ENCODE measurements around the gene RNF186.
"Not testable (repeated sequence)": the region's sequence is repeated elsewhere in the genome, so short reads cannot be mapped to it uniquely, and the experiment has no call there.

Gene RNF186, protein sequence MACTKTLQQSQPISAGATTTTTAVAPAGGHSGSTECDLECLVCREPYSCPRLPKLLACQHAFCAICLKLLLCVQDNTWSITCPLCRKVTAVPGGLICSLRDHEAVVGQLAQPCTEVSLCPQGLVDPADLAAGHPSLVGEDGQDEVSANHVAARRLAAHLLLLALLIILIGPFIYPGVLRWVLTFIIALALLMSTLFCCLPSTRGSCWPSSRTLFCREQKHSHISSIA

DNA sequence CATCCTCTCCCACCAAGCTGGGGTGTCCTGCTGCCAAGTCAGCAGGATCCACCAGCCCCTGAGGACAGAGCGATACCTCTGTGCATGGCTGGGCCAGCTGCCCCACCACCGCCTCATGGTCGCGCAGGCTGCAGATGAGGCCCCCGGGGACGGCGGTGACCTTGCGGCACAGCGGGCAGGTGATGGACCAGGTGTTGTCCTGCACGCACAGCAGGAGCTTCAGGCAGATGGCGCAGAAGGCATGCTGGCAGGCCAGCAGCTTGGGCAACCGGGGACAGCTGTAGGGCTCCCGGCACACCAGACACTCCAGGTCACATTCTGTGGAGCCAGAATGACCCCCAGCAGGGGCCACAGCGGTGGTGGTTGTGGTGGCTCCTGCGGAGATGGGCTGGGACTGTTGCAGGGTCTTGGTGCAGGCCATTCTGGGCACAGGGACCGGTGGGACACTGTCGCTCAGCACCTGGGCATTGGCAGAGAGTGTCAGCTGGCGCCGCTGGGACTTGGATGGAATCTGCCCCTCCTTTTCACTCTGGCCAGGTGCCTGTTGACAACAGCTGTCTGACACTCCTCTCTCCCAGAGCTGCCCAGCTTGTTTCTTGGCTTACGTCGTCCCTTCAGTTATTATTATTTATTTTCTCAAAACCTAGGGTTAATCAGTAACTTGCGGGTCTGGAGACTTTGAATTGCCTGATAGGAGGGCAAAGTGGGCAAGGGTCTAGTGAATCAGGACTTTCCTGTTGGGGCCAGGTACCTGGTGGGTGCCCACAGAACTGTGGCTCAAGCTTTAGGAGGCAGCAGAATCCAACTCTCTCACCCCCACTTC lies at the start of gene RNF186:
RNF186 (minus strand) TSS at position 603 of the 823 bp plus-strand sequence; CDS start at position 421, 182 bp downstream.
- DNase-seq, result no peak

DNA sequence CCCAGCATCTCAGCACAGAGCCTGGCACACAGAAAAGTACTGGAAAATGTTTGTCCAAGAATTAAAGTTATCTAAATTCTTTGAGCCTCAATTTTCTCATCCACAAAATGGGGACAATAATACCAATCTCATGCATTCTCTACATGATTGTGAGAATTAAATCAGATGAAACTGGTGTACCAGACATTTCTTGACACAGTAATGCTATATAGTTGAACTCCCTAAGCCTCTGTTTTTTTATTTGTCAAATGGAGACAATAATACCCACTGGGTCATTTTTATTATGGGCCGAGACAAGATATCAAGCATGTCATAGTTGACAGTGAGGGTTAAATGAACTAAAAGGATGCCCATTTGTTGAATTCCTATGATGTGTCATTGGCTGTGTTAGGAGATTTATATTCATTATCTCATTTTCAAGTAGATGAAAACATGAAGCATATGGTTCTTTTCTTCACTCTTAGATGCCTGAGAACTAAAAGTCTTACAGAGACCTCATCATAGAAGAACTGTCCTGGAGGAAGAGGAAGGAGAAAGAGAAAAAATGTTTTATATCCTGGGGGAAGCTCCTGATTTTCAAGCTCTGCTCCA lies 49.6 kb upstream of the RNF186 start:
- DNase-seq, result no peak

DNA sequence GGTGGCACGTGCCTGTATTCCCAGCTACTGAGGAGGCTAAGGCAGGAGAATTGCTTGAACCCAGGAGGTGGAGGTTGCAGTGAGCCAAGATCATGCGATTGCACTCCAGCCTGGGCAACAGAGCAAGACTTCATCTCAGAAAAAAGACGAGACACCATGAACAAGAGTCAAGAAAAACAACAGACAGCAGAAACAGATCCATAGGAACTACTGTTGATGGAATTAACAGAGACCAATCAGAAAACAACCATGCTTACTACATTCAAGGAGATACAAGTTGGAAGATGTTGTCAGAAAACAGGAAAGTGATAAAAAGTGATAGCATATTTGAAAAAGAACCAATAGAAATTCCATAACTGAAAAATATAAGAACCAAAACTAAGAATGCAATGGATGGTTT lies 47.9 kb upstream of the RNF186 start:
- DNase-seq, result no peak

DNA sequence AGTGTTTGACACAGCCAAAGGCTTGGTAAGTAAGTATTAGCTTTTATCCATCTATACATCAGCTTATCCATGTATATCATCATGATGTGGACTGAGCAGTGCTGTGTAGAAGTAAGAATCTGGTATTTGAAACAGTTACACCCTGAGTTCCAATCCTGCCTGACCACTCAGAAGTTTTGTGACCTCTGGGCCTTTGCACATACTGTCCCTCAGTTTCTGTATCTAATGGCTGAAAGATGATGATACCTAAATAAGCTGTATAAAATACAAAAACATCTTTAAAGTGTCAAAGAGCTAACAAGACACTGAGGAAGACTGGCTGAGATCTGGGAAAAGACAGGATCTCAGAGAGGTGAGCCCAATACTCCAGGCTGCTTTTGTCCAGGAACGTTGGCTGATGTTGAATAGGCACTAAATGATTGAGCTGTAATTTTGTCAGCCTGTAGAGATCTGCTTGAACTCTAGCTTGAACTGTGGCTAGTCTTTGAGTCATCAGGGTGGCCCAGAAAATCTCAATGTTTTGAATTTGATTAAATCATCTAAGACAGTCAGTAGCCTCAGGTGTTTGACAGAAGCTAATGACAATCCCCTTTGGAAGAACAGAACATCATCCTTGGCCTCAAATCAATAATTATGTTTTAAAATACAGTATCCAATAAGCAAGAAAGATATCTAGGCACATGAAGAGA lies 46.9 kb upstream of the RNF186 start:
- DNase-seq, result no peak

DNA sequence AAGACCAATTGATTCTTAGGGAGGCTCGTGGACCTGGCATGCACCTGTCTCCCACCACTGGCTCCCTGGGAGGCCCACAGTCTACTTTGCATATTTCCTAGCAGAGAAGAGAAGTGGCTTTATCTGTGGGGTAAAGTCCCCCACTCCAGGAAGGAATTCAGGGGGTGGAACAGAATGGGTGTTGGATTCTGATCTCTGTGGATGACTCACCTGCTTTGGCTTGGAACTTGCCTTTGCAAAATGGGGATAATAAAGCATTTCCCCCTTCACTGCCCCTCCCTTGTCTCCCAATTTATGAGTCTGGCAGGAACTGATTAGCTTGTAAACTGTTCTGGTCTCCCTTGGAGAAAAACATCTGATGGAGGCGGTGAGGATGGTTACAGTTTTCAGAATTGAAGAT lies 46.0 kb upstream of the RNF186 start:
- DNase-seq, result no peak

DNA sequence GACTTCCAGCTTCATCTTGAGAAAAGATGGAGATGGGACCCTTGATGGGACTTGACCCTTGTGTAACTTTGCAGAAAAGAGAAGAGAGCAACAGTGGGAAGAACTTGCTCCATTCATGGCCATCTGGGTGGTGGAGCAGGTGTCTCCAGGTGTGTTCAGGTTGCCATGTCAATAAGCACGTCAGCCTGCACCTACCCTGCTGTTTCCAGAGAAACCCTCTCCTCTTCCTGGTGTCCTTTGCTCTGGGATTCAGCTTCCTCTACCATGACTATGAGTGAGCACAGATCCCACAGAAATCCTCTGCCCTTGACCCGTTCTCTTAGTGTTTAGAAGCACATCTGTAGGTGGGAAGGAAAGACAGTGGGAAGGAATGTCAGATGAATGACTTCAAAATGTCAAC lies 45.3 kb upstream of the RNF186 start:
- no peak for DNase-seq

DNA sequence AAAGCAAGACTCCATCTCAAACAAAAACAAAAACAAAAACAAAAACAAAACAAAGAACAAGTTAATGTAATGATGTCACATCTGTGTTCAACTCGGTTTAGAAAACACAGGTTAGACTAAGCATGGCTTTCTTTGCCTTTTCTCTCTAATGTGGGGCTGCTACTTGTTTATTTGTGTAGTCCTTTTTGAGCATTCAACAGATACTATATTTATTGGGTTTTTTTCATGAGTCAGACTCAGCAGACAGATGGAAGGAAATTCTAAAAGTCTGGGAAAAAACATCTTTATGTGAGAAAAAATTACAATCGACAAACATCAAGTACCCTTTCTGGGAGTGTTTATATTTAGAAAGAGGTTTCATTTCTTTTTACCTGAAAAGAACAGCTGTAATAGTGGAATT lies 44.8 kb upstream of the RNF186 start:
- DNase-seq, result no peak

DNA sequence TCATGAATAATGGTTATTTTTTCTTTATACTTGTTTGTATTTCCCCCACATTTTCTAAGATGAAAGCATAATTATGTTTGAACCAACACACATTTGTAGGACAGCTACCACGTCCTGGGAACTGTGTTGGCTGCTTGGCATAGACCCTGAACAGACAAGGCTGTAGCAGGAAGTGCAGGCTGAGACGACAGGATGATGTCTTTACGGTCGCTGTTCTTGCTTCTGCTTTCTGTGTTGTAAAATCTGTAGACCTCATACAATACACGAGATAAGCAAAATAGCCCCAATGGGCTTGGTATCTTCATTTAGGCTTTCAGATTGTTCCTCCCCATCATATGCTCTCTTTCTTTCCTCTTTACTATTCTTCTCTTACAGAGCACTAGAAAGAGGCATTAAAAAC lies 43.8 kb upstream of the RNF186 start:
- no peak for DNase-seq

DNA sequence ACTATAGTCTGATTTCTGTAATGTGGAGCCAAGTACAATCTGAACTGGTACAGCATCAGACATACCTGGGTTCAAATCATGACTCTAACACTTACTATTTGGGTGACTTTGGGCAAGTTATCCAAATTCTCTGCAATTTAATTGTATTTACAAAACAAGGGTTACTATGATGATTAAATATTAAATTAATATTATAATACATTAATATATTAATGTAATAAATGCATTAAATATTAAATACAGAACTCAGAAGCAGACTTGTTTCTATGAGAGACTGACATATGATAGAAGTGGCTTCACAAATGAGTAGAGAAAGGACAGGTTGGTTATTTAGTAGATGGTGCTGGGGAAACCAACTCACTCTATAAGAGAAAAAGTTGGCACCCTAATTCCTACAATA lies 39.8 kb upstream of the RNF186 start:
- DNase-seq, result no peak

DNA sequence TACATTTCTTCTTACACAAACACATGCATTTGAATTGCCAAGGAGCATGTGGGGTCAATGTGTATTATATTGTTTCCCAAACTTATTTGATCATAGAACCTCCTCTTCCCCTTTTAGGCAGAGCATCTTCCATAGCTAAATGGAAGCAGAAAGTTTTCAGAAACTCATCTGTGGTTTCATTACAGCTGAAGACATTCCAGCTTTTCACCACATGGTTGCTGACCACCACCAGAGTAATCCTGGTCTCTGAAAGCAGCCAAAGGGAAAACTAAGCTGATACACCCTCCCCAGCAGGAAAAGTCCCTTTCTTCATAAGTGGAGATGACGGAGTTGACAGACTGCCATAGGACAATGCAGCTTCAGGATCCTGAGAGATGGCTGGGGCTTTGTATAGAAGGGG lies 37.0 kb upstream of the RNF186 start:
- no peak for DNase-seq

DNA sequence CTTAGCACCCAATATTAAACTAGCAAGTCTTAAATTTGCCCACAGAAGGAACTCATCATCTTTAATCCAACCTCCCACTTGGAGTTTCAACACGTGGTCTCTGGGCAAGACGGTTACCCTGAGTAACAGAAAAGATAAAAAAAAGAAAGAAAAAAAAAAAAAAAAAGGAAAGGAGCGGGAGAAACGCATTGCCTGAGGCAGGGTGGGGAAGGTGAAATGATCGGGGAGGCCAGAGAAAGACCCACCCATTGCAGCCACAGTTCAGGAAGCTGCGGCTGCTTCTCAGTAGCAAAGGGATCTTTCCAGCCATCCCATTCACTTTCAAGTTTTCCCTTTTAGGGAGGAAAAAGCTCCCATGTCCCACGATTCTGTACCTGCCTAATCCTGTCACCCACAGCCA lies 35.1 kb upstream of the RNF186 start:
- no peak for DNase-seq

DNA sequence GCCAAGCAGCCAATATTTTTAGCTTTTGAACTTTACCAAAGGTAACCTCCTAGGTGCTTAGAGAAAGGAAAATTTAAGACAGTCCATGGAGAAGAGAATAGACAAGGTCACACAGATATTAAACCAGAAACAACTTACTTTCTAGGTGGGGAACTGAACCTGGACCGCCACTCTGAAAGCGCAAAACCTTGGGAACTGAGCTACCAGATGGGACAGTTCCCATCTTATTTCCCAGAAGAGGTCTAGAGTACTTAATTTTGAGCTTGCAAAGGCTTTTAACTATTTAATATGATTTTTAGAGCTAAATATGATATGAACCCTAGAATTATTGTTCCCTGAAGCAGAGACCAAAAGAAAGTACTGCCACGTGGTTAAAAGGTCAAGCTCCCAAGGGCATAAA lies 34.2 kb upstream of the RNF186 start:
- DNase-seq, result not testable (repeated sequence)

DNA sequence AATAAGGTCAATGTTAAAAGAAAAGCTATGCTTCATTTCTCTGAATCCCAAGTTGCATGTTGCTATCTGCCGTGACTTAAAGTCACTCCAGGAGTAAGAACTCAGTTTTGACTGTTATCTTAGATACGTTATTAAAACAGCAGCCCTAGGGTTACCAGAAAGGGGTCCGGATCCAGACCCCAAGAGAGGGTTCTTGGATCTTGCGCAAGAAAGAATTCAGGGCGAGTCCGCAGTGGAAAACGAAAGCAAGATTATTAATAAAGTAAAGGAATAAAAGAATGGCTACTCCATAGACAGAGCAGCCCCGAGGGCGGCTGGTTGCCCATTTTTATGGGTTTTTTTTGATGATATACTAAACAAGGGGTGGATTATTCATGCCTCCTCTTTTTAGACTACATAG lies 32.3 kb upstream of the RNF186 start:
- not testable (repeated sequence) for DNase-seq

DNA sequence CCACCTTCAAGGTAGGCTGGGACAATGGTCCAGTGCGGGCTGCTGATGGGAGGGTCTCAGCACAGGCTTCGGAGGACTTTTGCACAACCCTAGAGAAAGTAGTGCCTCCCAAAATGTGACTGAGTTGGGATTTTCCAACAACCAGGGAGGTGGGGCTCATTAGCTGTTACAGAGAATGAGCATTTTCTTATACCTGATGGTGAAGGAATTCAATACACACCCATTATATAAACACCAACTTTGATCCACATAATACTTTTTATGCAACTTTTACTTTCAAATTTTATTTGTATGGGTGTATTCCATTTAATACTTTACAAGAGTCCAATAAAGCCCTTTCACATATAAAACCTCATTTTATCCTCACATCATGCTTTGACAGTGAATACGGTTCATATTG lies 31.3 kb upstream of the RNF186 start:
- DNase-seq, result no peak

DNA sequence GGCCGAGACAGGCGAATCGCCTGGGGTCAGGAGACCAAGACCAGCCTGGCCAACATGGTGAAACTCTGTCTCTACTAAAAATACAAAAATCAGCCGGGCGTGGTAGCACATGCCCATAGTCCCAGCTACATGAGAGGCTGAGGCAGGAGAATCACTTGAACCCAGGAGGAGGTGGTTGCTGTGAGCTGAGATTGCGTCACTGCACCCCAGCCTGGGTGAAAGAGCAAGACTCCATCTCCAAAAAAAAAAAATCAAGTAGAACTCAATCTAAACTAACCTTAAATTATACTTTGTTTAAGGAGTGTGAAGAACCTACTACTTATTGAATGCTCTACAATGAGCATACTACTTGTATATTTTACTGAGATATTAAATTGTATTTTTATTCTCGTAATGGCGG lies 30.5 kb upstream of the RNF186 start:
- DNase-seq, result no peak

DNA sequence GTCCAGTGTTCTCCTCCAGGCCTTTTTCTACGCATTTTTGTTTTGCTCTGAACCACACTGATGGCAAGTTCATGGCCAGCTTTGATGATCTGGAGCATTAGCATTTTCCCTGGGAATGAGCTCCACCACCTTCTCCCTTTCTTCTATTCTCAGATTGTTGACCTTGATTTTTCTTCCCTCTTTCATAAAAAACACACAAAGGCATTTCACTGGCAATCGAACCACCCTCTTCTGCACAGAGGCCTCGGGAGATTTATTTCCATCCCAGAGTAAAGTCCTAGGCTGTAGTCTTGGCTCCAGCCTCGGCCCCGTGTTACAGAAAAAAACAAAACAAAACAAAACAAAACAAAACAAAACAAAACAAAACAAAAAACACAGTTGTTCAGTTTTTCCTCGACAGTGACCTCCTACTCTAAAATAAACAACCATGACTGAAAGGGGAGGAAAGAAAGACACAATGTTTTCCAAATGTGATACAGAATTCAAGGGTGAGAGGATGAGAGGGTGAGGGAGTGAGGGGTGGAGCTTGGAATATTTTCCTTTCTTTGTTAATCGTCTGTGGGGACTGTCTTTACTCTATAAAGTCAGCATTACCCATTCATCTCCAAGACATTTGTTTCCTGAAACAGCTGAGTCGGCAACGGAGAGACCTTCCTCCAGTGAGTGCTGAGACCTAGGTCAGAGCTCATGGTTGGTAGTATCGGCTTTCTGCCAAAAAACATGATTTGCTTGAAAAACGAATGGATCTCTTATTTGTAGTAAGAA lies 29.8 kb upstream of the RNF186 start:
- no peak for DNase-seq

DNA sequence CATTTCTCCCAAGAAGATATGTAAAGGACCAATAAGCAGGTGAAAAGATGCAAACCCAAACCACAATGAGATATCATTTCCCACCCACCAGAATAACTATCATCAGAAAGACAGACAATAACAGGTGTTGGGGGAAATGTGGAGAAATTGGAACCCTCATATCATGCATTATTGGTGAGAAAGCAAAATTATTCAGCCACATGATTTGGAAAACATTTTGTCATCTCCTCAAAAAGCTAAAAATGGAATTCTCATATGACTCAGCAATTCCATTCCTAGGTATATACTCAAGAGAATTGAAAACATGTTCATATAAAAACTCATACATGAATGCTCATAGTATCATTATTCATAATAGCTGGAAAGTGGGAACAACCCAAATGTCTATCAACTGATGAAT lies 25.1 kb upstream of the RNF186 start:
- DNase-seq, result no peak

DNA sequence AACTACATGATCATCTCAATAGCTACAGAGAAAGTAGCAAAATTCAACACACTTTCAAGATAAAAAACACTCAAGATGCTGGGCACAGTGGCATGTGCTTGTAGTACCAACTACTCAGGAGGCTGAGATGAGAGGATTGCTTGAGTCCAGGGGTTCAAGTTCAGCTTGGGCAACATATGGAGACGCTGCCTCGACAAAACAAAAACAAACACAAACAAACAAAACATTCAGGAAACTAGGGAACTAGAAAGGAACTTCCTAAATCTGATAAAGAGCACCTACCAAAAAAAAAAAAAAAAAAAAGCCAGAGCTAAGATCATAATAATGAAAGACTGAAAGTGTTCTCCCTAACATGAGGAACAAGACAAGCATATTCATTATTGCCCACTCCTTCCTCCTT lies 22.8 kb upstream of the RNF186 start:
- DNase-seq, result no peak

DNA sequence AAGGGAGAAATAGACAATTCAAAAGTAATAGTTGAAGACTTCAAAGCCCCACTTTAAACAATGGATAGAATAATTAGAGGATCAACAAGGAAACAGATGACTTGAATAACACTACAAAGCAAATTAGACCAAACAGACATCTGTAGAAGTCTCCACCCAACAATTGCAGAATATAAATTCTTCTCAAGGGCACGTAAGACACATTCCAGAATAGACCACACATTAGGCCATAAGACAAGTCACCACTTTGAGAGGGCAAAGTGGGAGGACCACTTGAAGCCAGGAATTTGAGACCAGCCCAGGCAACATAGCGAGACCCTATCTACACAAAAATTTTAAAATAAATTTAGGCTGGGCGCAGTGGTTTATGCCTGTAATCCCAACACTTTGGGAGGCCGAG lies 20.5 kb upstream of the RNF186 start:
- DNase-seq, result no peak

DNA sequence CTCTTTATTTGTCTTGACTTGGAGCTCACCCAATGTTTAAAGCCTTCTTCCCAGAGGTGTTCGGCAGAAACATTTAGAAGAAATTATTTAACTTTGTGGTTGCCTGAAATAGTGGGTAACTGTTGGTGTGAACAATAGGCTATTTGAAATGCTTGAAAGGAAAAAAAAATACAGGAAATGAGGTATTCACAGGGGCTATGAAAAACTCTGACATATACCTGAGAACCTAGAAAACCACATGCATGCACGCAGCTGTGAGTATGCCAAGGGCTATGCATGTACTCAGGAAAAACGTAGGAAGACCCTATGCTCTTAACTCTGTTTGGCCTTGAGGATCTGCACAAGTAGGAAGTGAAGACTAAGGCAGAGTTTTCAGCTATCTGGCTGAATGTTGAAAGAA lies 16.4 kb upstream of the RNF186 start:
- DNase-seq, result no peak

DNA sequence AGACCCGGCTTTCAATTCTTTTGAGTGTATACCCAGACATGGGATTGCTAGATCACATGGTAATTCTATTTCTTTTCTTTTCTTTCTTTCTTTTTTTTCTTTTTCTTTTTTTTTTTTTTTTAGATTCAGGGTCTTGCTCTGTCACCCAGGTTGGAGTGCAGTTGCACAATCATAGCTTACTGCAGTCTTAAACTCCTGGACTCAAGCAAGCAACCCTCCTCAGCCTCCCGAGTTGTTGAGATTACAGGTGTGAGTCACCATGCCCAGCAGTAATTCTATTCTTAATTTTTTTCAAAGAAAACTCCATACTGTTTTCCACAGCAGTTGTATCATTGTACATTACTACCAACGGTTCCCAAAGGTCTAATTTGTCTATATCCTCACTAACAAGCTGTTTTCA lies 13.5 kb upstream of the RNF186 start:
- no peak for DNase-seq

DNA sequence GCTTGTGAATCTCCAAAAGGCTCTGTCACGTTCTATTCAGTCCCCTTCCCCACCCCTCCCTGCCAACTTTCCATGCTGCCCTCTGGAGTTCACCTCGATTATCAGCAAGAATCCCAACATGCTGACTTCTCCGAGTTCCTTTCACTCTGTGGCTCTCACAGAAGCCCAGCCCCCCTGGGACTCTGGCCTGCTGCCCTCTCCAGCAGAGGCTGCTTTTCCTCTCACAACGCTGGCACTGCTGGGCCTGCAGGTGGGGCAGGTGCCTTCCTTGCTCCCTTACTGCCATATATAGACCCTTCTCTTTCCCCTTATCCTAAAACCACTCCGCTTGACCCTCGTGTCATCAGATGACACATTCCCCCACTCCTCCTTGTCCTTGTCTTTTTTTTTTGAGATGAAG lies 10.2 kb upstream of the RNF186 start:
- no peak for DNase-seq

DNA sequence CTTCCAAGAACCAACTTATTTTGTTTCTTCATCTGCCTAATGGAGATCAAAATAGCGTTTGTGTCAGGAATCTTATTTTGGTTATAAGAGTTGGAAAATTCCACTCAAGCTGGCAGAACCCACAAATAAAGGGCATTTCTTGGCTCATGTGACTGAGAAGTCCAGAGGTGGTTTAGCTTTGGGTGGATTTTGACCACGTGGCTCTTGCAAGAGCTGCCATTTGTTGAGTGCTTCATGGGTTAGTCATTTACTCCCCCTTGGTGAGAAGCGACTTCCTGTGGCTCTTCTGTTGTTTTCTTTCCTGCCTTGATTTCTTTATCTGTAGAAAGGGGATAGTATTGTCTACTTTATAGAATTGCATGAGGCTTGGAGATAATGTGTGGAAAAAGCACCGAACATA lies 9.5 kb upstream of the RNF186 start:
- no peak for DNase-seq
